ENCODE measurements around the gene CROCC. TPM values are rescaled to one million over a fixed set of nuclear protein-coding genes. Genes with fewer than 3 reads are reported as not detected.
A peak's percentile ranks its signal among the peaks of the same experiment; 100 is the strongest.

The CROCC gene
- total and polyA plus RNA-seq, 9 of the 15 experiments (the other 6 are each of a cell fraction or from before 2014, with no cell fraction given) = 0.17 to 15.4 (median 7.6) TPM

DNA sequence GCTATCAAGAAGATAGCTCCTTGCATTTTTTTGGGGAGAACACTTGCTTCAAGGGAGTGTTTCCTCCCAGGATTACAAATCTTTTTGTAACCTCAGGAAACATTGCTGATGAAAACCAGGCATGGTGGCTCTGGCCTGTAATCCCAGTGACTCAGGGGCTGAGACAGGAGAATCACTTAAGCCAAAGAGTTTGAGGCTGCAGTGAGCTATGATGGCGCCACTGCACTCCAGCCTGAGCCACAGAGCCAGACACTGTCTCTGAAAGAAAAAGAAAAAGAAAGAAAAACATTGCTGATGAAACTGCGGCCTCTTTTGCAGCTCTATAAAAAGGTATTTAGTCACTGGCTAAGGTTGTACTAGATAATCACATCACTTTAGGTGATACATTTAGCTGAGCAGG is 18.7 kb upstream of the CROCC start (continued):
- no peak for TF ChIP-seq RBM14 (IDR thresholded peaks at IDR 0.05; ENCODE audit: borderline replicate concordance, insufficient read depth, low read depth, low read length)
- no peak for TF ChIP-seq NR1H2 (CRISPR knock-in tag; IDR thresholded peaks at IDR 0.05)
- no peak for TF ChIP-seq TBL1XR1 (IDR thresholded peaks at IDR 0.05; ENCODE audit: low read length in 2 of 2)
- TF ChIP-seq NR2C2 (CRISPR knock-in tag; IDR thresholded peaks at IDR 0.05) = no peak
- no peak for TF ChIP-seq NR2C2 (tag; IDR thresholded peaks at IDR 0.05)
- no peak for TF ChIP-seq CHCHD3 (CRISPR knock-in tag; IDR thresholded peaks at IDR 0.05)
- no peak for TF ChIP-seq SREBF2 (CRISPR knock-in tag; IDR thresholded peaks at IDR 0.05)
- TF ChIP-seq, protein P1, sequence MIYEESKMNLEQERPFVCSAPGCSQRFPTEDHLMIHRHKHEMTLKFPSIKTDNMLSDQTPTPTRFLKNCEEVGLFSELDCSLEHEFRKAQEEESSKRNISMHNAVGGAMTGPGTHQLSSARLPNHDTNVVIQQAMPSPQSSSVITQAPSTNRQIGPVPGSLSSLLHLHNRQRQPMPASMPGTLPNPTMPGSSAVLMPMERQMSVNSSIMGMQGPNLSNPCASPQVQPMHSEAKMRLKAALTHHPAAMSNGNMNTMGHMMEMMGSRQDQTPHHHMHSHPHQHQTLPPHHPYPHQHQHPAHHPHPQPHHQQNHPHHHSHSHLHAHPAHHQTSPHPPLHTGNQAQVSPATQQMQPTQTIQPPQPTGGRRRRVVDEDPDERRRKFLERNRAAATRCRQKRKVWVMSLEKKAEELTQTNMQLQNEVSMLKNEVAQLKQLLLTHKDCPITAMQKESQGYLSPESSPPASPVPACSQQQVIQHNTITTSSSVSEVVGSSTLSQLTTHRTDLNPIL (CRISPR knock-in tag; IDR thresholded peaks at IDR 0.05) = no peak
- TF ChIP-seq MED1 (CRISPR knock-in tag; IDR thresholded peaks at IDR 0.05; ENCODE audit: borderline replicate concordance) = no peak
- TF ChIP-seq ZBTB8A (IDR thresholded peaks at IDR 0.05; ENCODE audit: partially characterized antibody) = no peak
- TF ChIP-seq, protein P2, sequence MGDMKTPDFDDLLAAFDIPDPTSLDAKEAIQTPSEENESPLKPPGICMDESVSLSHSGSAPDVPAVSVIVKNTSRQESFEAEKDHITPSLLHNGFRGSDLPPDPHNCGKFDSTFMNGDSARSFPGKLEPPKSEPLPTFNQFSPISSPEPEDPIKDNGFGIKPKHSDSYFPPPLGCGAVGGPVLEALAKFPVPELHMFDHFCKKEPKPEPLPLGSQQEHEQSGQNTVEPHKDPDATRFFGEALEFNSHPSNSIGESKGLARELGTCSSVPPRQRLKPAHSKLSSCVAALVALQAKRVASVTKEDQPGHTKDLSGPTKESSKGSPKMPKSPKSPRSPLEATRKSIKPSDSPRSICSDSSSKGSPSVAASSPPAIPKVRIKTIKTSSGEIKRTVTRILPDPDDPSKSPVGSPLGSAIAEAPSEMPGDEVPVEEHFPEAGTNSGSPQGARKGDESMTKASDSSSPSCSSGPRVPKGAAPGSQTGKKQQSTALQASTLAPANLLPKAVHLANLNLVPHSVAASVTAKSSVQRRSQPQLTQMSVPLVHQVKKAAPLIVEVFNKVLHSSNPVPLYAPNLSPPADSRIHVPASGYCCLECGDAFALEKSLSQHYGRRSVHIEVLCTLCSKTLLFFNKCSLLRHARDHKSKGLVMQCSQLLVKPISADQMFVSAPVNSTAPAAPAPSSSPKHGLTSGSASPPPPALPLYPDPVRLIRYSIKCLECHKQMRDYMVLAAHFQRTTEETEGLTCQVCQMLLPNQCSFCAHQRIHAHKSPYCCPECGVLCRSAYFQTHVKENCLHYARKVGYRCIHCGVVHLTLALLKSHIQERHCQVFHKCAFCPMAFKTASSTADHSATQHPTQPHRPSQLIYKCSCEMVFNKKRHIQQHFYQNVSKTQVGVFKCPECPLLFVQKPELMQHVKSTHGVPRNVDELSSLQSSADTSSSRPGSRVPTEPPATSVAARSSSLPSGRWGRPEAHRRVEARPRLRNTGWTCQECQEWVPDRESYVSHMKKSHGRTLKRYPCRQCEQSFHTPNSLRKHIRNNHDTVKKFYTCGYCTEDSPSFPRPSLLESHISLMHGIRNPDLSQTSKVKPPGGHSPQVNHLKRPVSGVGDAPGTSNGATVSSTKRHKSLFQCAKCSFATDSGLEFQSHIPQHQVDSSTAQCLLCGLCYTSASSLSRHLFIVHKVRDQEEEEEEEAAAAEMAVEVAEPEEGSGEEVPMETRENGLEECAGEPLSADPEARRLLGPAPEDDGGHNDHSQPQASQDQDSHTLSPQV (IDR thresholded peaks at IDR 0.05) = 0 out of 2 replicates have a peak, but pooled peaks have one; percentile 51
- TF ChIP-seq, protein P3, sequence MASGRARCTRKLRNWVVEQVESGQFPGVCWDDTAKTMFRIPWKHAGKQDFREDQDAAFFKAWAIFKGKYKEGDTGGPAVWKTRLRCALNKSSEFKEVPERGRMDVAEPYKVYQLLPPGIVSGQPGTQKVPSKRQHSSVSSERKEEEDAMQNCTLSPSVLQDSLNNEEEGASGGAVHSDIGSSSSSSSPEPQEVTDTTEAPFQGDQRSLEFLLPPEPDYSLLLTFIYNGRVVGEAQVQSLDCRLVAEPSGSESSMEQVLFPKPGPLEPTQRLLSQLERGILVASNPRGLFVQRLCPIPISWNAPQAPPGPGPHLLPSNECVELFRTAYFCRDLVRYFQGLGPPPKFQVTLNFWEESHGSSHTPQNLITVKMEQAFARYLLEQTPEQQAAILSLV (tag; IDR thresholded peaks at IDR 0.05) = no peak
- no peak for TF ChIP-seq ZKSCAN8 (CRISPR knock-in tag; IDR thresholded peaks at IDR 0.05)
- no peak for TF ChIP-seq ZNF274 (IDR thresholded peaks at IDR 0.05; ENCODE audit: borderline replicate concordance, low read depth, low read length)
- no peak for TF ChIP-seq RBBP5 (IDR thresholded peaks at IDR 0.05; ENCODE audit: borderline replicate concordance, insufficient read depth, low read length, poor library complexity, severe bottlenecking)
- TF ChIP-seq, protein P4, sequence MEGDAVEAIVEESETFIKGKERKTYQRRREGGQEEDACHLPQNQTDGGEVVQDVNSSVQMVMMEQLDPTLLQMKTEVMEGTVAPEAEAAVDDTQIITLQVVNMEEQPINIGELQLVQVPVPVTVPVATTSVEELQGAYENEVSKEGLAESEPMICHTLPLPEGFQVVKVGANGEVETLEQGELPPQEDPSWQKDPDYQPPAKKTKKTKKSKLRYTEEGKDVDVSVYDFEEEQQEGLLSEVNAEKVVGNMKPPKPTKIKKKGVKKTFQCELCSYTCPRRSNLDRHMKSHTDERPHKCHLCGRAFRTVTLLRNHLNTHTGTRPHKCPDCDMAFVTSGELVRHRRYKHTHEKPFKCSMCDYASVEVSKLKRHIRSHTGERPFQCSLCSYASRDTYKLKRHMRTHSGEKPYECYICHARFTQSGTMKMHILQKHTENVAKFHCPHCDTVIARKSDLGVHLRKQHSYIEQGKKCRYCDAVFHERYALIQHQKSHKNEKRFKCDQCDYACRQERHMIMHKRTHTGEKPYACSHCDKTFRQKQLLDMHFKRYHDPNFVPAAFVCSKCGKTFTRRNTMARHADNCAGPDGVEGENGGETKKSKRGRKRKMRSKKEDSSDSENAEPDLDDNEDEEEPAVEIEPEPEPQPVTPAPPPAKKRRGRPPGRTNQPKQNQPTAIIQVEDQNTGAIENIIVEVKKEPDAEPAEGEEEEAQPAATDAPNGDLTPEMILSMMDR (IDR thresholded peaks at IDR 0.05 in 2 of 3, conservative IDR thresholded peaks at IDR 0.05 in 1 of 3; ENCODE audit: insufficient read depth in 2 of 3, low read depth in 1 of 3, low read length in 3 of 3) = no peak
- no peak for TF ChIP-seq FOXA1 (IDR thresholded peaks at IDR 0.05; ENCODE audit: borderline replicate concordance)
- TF ChIP-seq ZNF239 (CRISPR knock-in tag; IDR thresholded peaks at IDR 0.05) = no peak
- no peak for TF ChIP-seq HDAC8 (tag; IDR thresholded peaks at IDR 0.05)
